HG02981 (cell line): Measurements from ENCODE around the gene IQGAP2.
"Not testable (repeated sequence)": the region's sequence is repeated elsewhere in the genome, so short reads cannot be mapped to it uniquely, and the experiment has no call there.

Experiments
- ATAC-seq: cut with Tn5 transposase; IDR thresholded peaks from one replicate; pipeline ENCODE4 v1.9.1; 2021; ENCODE audit warnings: mild to moderate bottlenecking, moderate library complexity; ENCODE audit not compliant: unreplicated experiment

Gene IQGAP2

DNA sequence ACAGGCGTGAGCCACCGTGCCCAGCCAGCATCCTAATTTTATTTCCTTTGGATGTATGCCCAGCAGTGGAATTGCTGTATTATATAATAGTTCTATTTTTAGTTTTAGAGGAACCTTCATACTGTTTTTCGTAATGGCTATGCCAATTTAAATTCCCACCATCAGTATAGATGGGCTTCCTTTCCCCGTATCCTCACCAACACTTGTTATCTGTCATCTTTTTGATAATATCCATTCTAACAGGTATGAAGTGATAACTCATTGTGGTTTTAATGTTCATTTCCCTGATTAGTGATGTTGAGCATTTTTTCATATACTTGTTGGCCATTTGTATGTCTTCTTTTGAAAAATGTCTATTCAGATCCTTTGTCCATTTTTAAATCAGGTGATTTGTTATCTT lies 325.9 kb downstream of the IQGAP2 start:
- no peak for ATAC-seq

GRCh38 chr5:76729373-76730290 lies 326.5 kb downstream of the IQGAP2 start:
- no peak for ATAC-seq

DNA sequence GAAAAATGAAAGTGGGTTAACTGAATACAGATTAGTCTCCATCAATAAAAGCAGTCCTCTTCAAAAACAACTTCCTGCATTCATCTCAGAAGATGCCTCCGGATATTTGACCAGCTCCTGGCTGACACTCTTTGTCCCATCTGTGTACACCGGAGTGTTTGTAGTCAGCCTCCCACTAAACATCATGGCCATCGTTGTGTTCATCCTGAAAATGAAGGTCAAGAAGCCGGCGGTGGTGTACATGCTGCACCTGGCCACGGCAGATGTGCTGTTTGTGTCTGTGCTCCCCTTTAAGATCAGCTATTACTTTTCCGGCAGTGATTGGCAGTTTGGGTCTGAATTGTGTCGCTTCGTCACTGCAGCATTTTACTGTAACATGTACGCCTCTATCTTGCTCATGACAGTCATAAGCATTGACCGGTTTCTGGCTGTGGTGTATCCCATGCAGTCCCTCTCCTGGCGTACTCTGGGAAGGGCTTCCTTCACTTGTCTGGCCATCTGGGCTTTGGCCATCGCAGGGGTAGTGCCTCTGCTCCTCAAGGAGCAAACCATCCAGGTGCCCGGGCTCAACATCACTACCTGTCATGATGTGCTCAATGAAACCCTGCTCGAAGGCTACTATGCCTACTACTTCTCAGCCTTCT lies 329.4 kb downstream of the IQGAP2 start:
- ATAC-seq, result no peak

GRCh38 chr5:76733049-76733417 lies 329.9 kb downstream of the IQGAP2 start:
- ATAC-seq, result no peak

DNA sequence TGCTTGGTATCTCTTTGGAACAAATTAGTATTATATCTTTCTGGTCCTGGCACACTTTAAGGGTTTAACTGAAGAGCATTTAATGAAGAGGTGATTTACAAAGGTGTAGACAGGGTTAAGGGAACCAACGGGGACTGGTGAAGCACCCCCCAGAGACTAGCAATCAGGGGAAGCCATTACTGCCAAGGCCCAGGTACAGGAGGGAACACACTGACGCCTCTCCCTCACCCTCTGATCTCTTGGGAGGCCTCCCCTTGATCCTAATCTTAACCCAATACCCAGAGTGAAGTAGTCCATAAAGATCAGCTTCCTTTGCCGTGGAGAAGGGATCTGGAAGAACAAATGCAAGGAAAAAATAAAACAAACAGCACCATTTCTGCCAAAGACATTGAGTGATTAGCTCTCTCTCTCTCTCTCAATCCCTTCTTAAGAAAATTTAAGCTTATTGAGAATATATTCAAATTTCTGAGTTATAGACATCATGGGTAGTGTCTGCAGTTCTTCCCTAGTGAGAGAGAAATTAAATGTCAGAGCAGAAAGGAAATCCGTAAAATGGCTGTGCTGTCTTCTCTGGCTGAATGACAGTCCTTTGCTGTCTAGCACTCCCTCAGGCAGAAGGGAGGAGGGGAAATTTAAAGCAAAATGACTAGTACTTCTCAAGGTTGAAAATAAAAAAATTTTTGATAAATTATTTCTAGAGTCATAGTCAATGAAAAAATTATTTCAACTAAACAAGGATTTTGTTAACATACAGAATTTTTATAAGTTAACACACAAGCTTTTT lies 332.9 kb downstream of the IQGAP2 start:
- ATAC-seq, result no peak

DNA sequence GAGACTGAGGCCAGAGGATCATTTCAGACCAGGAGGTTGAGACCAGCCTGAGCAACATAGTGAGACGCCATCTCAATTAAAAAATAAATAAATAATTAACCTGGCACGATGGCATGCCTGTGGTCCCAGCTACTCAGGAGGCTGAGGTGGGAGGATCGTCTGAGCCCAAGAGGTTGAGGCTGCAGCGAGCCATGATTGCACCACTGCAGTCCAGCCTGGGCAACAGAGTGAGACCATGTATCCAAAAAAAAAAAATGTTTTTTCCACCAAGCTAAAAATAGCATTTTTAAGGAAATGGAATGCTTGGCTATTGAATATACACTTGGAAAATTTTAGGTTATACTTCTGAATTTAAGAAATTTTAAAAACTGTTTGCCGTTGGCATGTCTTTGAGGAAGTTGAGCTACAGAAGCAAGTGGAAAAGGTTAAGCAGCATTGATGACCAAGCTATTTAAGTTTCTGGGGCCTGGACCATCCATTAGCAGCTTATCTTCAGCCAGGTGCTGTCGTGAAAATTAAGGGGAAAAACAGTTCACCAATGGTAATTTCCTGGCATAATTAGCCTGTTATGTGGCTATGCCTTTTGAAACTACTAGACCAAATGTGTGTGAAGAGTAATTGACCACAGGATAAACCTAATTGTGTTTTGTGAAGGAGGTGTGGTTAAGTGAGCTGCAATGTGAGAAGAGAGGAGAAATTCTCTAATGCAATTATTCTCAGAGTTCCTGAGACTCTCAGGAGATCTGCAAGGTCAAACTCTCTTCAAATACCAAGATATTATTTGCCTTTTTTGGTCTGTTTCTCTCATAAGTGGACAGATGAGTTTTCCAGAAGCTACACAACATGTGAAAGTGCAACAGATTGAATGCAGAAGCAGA lies 333.8 kb downstream of the IQGAP2 start:
- ATAC-seq, result no peak

- no peak for ATAC-seq
These were observed 334.8 kb downstream of the IQGAP2 start for GRCh38 chr5:76737846-76738245.

- not testable (repeated sequence) for ATAC-seq
These were observed 338.4 kb downstream of the IQGAP2 start for GRCh38 chr5:76741506-76741905.

DNA sequence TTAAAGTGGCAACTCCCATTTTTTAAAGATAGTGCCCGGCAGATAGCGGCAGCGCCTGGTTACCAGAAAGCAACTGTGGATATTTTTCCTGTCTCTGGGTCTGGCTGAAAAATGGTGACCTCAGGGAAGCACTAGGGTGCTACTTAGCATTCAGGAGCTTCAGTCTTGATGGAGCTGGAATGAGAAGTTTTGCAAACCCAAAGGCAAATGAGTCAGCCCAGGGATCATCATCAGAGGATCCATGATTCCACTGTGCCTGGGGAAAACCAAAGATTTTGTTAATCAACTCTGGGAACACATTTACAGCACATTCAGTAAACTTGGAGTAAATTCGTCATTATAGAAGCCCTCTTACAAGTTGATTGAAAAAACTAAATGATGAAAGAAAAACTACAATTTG lies 339.5 kb downstream of the IQGAP2 start:
- ATAC-seq, result no peak

- ATAC-seq, result no peak
These were observed 341.5 kb downstream of the IQGAP2 start for GRCh38 chr5:76744632-76745031.

DNA sequence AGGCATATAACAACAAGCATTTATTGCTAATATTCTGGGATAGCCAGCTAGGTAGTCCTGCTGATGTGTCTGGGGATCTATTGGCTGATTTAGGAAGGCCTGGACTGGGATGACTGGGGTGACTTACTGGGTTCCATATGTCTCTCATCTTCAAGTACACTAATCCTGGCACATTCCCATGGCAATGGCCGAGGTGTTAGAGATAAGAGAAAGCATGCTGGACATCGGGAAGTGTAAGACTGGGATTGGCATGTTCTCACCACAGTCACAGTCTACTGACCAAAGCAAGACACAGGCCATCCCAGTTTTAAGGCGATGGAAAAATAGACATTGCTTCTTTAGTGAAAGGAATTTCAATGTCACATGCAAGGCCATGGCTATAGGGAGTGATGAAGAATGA lies 342.6 kb downstream of the IQGAP2 start:
- no peak for ATAC-seq

DNA sequence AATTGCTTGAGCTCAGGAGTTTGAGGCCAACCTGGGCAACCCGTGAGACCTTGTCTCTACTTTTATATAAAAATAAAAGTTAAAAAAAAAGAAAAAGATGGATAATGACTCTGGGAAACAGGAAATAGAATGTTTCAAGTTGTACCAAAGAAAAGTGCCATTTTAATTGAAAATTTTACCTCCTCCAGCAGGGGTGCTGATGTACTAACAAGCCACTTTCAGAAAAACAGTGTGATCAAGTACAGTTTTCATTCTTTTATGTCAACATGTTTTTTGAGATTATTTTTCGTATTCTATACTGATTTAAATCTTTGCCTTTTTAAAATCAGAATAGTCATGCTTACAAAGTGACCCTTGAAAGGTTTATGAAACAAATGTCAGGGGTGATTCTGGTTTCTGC lies 343.6 kb downstream of the IQGAP2 start:
- no peak for ATAC-seq

GRCh38 chr5:76747706-76748105 lies 344.6 kb downstream of the IQGAP2 start:
- ATAC-seq, result no peak

- no peak for ATAC-seq
These were observed 348.2 kb downstream of the IQGAP2 start for GRCh38 chr5:76751291-76751690.

DNA sequence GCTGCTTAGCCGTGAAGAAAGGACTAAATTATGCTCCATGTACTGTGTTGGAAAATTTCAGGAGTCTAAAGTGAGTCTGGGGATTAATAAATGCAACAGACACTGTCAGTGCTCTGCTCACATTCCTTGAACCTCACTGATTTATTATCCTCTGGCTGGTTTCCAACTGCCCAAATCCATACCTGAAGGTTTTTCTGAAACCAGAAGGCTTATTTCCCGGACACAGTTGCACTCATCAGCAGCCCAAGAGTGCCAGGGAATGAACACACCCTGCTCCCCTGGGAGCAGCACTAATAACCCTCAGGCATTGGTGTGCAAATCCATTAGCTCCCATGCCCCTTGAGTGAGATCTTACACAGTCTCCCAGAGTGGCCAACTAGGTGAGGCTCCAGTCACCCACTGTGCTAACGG lies 351.6 kb downstream of the IQGAP2 start:
- ATAC-seq, result no peak

GRCh38 chr5:76755779-76756637 lies 352.9 kb downstream of the IQGAP2 start:
- no peak for ATAC-seq

- ATAC-seq, result no peak
These were observed 354.0 kb downstream of the IQGAP2 start for GRCh38 chr5:76757049-76757448.
